H1 (cell line): ENCODE data around the gene EMP2. TPM values are rescaled to one million over a fixed set of nuclear protein-coding genes. Genes with fewer than 3 reads are reported as not detected.

Experiments
- HDAC2 ChIP-seq, 2 experiments: fragments of 300-600 bp in 1 of 2; sonication (generic) in 1 of 2; IDR thresholded peaks; 2 replicates each; pipeline ENCODE4 v1.6.1; 2011 to 2012; ENCODE audit warnings: low read depth in 2 of 2, low read length in 2 of 2, mild to moderate bottlenecking in 2 of 2, moderate library complexity in 2 of 2, borderline replicate concordance in 1 of 2, inconsistent platforms in 1 of 2
- polyA plus RNA-seq, 7 experiments: library from polyadenylated mRNA; depleted of rRNA in 3 of 7; stranded (reverse) in 5 of 7; unstranded in 2 of 7; fragments of >200 nt in 5 of 7; fragments of 200-250 nt in 2 of 7; gene quantifications; 1 replicate in 5 of 7; 2 replicates in 1 of 7; 4 replicates in 1 of 7; pipeline versions ENCODE4 v1.2.1 to v1.2.3, GENCODE V29; 2011 to 2013; ENCODE audit warnings: missing spikeins in 2 of 7, mixed read lengths in 2 of 7
- total RNA-seq: library from RNA; stranded (reverse); fragmentation: NEBNext Ultra II Directional; extraction: Animal tissue kit (Norgen Biotek cat#: 25700); gene quantifications from 2 replicates; pipeline ENCODE4 v1.2.1, GENCODE V29; 2021

Gene EMP2
- total and polyA plus RNA-seq, 2 of the 8 experiments (the other 6 are each of a cell fraction or from before 2014, with no cell fraction given), result 22.6 to 23.3 TPM

GRCh38 chr16:10607157-10607556 is 26.8 kb upstream of the EMP2 start (continued):
- no peak for TF ChIP-seq HDAC2 (IDR thresholded peaks at IDR 0.05; ENCODE audit: borderline replicate concordance in 1 of 2, low read depth in 2 of 2, low read length in 2 of 2)
